HepG2 (cell line): ENCODE measurements around the gene VWA1. TPM values are rescaled to one million over a fixed set of nuclear protein-coding genes. Genes with fewer than 3 reads are reported as not detected.
A peak's percentile ranks its signal among the peaks of the same experiment; 100 is the strongest.

ENCODE experiments used
- ATF6 ChIP-seq: sonication (generic); formaldehyde crosslinking; conservative IDR thresholded peaks from 2 replicates; pipeline ENCODE4 v1.4.0; 2020; ENCODE audit warnings: missing genetic modification reagents
- BORCS8-MEF2B ChIP-seq: sonication (generic); formaldehyde crosslinking; IDR thresholded peaks from 2 replicates; pipeline ENCODE4 v1.8.0; 2022; ENCODE audit warnings: mild to moderate bottlenecking, missing genetic modification reagents
- CHCHD3 ChIP-seq: sonication (generic); formaldehyde crosslinking; IDR thresholded peaks from 2 replicates; pipeline ENCODE4 v1.8.0; 2022; ENCODE audit warnings: mild to moderate bottlenecking, missing genetic modification reagents, moderate library complexity
- CTCF ChIP-seq: sonication (generic); formaldehyde crosslinking; IDR thresholded peaks from 2 replicates; pipeline ENCODE4 v1.5.0; 2020; ENCODE audit warnings: mild to moderate bottlenecking, missing genetic modification reagents, moderate library complexity
- ERF ChIP-seq: IDR thresholded peaks from 2 replicates; pipeline ENCODE4 v1.6.1; 2018; ENCODE audit warnings: missing biosample characterization, missing genetic modification reagents
- GABPB1 ChIP-seq: IDR thresholded peaks from 2 replicates; pipeline ENCODE4 v1.6.1; 2016; ENCODE audit warnings: mild to moderate bottlenecking, missing genetic modification reagents, moderate library complexity, missing compliant biosample characterization
- POLR2G ChIP-seq: fragments of 200-400 bp; formaldehyde crosslinking; IDR thresholded peaks from 2 replicates; pipeline ENCODE4 v1.6.1; 2018; ENCODE audit warnings: mild to moderate bottlenecking, low read depth, low read length, moderate library complexity
- RBAK ChIP-seq: sonication (generic); formaldehyde crosslinking; IDR thresholded peaks from 2 replicates; pipeline ENCODE4 v1.5.1; 2020; ENCODE audit warnings: mild to moderate bottlenecking, missing genetic modification reagents
- SIX4 ChIP-seq: sonication (generic); formaldehyde crosslinking; IDR thresholded peaks from 2 replicates; pipeline ENCODE4 v1.4.0; 2020; ENCODE audit warnings: missing genetic modification reagents
- SP5 ChIP-seq: IDR thresholded peaks from 2 replicates; pipeline ENCODE4 v1.6.1; 2016; ENCODE audit warnings: low read depth, borderline replicate concordance
- TRIM24 ChIP-seq: sonication (generic); formaldehyde crosslinking; IDR thresholded peaks from 2 replicates; pipeline ENCODE4 v1.8.0; 2022; ENCODE audit warnings: mild to moderate bottlenecking, missing genetic modification reagents
- U2AF1 ChIP-seq: fragments of 200-400 bp; formaldehyde crosslinking; optimal IDR thresholded peaks from 2 replicates; pipeline ENCODE3; 2017; ENCODE audit warnings: mild to moderate bottlenecking, low read depth, low read length
- XRCC5 ChIP-seq: fragments of 200-400 bp; formaldehyde crosslinking; optimal IDR thresholded peaks from 2 replicates; pipeline ENCODE3; 2017; ENCODE audit warnings: mild to moderate bottlenecking, low read length
- ZEB1 ChIP-seq: IDR thresholded peaks from 2 replicates; pipeline ENCODE4 v1.6.1; 2012; ENCODE audit warnings: mild to moderate bottlenecking, low read depth, inconsistent platforms; ENCODE audit not compliant: insufficient replicate concordance
- ZFX ChIP-seq: sonication (generic); formaldehyde crosslinking; IDR thresholded peaks from 2 replicates; pipeline ENCODE4 v1.4.0; 2020; ENCODE audit warnings: mild to moderate bottlenecking, low read depth, missing genetic modification reagents, moderate library complexity
- ZFY ChIP-seq: sonication (generic); formaldehyde crosslinking; IDR thresholded peaks from 2 replicates; pipeline ENCODE4 v1.4.0; 2020; ENCODE audit warnings: missing genetic modification reagents
- ZHX1 ChIP-seq: sonication (generic); formaldehyde crosslinking; IDR thresholded peaks from 2 replicates; pipeline ENCODE4 v1.8.1; 2022; ENCODE audit warnings: low read depth, mild to moderate bottlenecking, missing genetic modification reagents
- ZNF33A ChIP-seq: sonication (generic); formaldehyde crosslinking; IDR thresholded peaks from 2 replicates; pipeline ENCODE4 v1.5.1; 2020; ENCODE audit warnings: missing genetic modification reagents, mild to moderate bottlenecking, moderate library complexity, borderline replicate concordance
- ZNF709 ChIP-seq: sonication (generic); formaldehyde crosslinking; IDR thresholded peaks from 2 replicates; pipeline ENCODE4 v1.5.0; 2020; ENCODE audit warnings: mild to moderate bottlenecking, missing genetic modification reagents
- polyA plus RNA-seq, 8 experiments: library from polyadenylated mRNA; depleted of rRNA in 3 of 8; stranded (reverse) in 7 of 8; unstranded in 1 of 8; fragments of >200 nt; fragmentation: Illumina TruSeq in 4 of 8; extraction: Trizol in 4 of 8; gene quantifications; 2 replicates each; pipeline versions ENCODE4 v1.2.1 to v1.2.3, GENCODE V29; 2011 to 2016; ENCODE audit warnings: low read depth in 4 of 8, missing spikeins in 1 of 8, mixed read lengths in 1 of 8; ENCODE audit not compliant: insufficient read depth in 1 of 8
- total RNA-seq, 5 experiments: library from RNA; depleted of rRNA; stranded (reverse); fragments of >200 nt; fragmentation: Illumina TruSeq; extraction: Trizol; gene quantifications; 2 replicates each; pipeline ENCODE4 v1.2.3, GENCODE V29; 2016; ENCODE audit warnings: low read depth in 1 of 5
- TF ChIP-seq, protein P1 (sequence below): sonication (generic); formaldehyde crosslinking; conservative IDR thresholded peaks from 2 replicates; pipeline ENCODE4 v1.8.0; 2022; ENCODE audit warnings: low read depth, missing genetic modification reagents
- TF ChIP-seq, protein P2 (sequence below): IDR thresholded peaks from 2 replicates; pipeline ENCODE4 v1.6.1; 2016; ENCODE audit warnings: low read depth, borderline replicate concordance

The VWA1 gene
- total and polyA plus RNA-seq, 2 of the 13 experiments (the other 11 are each of a cell fraction or from before 2014, with no cell fraction given), result 40.9 to 57.5 TPM

DNA sequence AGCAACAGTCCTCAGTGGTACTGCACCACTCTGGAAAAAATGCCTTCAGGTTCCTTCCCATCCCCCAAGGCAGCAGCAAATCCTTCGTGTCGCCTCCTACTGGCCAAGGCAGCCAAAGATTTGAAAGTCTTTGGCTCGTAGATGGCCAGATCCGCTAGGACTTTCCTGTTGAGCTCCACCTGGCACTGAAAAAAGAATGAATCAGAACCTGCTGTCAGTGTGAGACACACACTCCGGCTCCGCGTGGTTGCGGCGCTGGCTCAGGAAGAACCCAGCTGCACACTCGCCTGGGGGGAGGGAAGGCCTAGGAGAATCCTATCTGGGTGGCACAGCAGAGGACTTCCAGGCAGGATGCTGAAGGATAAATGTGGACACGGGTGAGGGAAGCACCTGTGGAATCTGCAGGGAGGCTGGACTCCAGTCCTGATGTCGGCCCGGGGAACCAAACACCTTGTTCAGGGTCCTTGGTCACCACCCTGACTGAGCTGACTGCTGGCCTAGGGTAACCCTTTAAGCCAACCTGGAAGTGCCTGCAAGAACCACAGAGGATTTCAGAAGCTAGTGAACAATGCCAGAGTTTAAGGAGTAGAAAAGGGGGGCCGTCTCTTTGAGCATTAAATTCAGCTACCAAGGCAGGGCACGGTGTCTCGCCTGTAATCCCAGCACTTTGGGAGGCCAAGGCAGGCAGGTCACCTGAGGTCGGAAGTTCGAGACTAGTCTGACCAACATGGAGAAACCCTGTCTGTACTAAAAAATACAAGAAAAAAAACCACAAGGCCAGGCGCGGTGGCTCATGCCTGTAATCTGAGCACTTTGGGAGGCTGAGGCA lies 33.2 kb upstream of the VWA1 start (continued):
- TF ChIP-seq, protein P1, sequence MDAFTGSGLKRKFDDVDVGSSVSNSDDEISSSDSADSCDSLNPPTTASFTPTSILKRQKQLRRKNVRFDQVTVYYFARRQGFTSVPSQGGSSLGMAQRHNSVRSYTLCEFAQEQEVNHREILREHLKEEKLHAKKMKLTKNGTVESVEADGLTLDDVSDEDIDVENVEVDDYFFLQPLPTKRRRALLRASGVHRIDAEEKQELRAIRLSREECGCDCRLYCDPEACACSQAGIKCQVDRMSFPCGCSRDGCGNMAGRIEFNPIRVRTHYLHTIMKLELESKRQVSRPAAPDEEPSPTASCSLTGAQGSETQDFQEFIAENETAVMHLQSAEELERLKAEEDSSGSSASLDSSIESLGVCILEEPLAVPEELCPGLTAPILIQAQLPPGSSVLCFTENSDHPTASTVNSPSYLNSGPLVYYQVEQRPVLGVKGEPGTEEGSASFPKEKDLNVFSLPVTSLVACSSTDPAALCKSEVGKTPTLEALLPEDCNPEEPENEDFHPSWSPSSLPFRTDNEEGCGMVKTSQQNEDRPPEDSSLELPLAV, result no peak
- TF ChIP-seq SIX4 (CRISPR knock-in tag), result no peak
- TF ChIP-seq SP5 (CRISPR knock-in tag), result no peak
- peak; percentile 42; the same call in 1 of the 2 replicates for TF ChIP-seq POLR2G
- peak; percentile 3; the same call in 1 of the 2 replicates for TF ChIP-seq ZFY (CRISPR knock-in tag)
- TF ChIP-seq ERF (CRISPR knock-in tag), result 0 out of 2 replicates have a peak, but pooled peaks have one; percentile 11
- no peak for TF ChIP-seq ZNF33A (CRISPR knock-in tag)
- no peak for TF ChIP-seq GABPB1
- TF ChIP-seq ZEB1, result no peak
- TF ChIP-seq ZFX (CRISPR knock-in tag), result no peak; the same call in 1 of the 2 replicates
- TF ChIP-seq RBAK (CRISPR knock-in tag), result no peak
- TF ChIP-seq ZHX1 (CRISPR knock-in tag), result no peak
- TF ChIP-seq, protein P2, sequence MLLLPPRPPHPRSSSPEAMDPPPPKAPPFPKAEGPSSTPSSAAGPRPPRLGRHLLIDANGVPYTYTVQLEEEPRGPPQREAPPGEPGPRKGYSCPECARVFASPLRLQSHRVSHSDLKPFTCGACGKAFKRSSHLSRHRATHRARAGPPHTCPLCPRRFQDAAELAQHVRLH (CRISPR knock-in tag), result no peak
- TF ChIP-seq XRCC5, result peak; percentile 38
- TF ChIP-seq ZNF709 (CRISPR knock-in tag), result no peak
- TF ChIP-seq CHCHD3, result no peak
- TF ChIP-seq U2AF1, result no peak
- TF ChIP-seq CTCF (CRISPR knock-in tag), result peak; percentile 65
- TF ChIP-seq BORCS8-MEF2B (CRISPR knock-in tag), result peak; percentile 27; the same call in 1 of the 2 replicates
- TF ChIP-seq TRIM24 (CRISPR knock-in tag), result no peak
- no peak for TF ChIP-seq ATF6 (CRISPR knock-in tag)
